Suprapubic skin (tissue), 3 donors: ENCODE results near the gene CARD14.

Experiments used
- CTCF ChIP-seq, 2 donors: fragments of 200-600 bp in 1 of 2; fragments of 450-650 bp in 1 of 2; sonication (generic) in 1 of 2; IDR thresholded peaks; one replicate each; pipeline ENCODE4 v1.5.1; 2016 to 2019; ENCODE audit warnings: antibody characterized with exemption in 2 of 2, mild to moderate bottlenecking in 1 of 2, moderate library complexity in 1 of 2
- EP300 ChIP-seq: sonication (generic); formaldehyde crosslinking; IDR thresholded peaks from one replicate; pipeline ENCODE4 v1.6.1; 2017; ENCODE audit warnings: antibody characterized with exemption
- POLR2A ChIP-seq, 2 donors: fragments of 450-650 bp; IDR thresholded peaks; one replicate each; pipeline ENCODE4 v1.6.1; 2017; ENCODE audit warnings: antibody characterized with exemption in 2 of 2, mild to moderate bottlenecking in 2 of 2, moderate library complexity in 2 of 2

GRCh38 chr17:80154166-80154565, 15.7 kb upstream of the CARD14 start:
- TF ChIP-seq CTCF (IDR thresholded peaks at IDR 0.05) (no peak), POLR2A (IDR thresholded peaks at IDR 0.05) (no peak), EP300 (no peak)
